Thoracic aorta (tissue), 2 donors: ENCODE data around the gene SOD1. TPM values are rescaled to one million over a fixed set of nuclear protein-coding genes. Genes with fewer than 3 reads are reported as not detected.
"Not testable (repeated sequence)": the region's sequence is repeated elsewhere in the genome, so short reads cannot be mapped to it uniquely, and the experiment has no call there.

Experiments used
- ATAC-seq: fragments of 150-250 bp; one replicate; pipeline ENCODE4 v1.8.0; 2017; ENCODE audit warnings: low read depth; ENCODE audit not compliant: insufficient number of reproducible peaks, low FRiP score
- DNase-seq: peaks from one replicate; pipeline ENCODE4 v3.0.0-alpha.2; 2020; ENCODE audit warnings: low spot score
- H3K27ac ChIP-seq, 2 donors: fragments of 200-600 bp; sonication (generic); 1 replicate in 1 of 2; 2 replicates in 1 of 2; pipeline ENCODE4 v1.5.1; 2016; ENCODE audit warnings: mild to moderate bottlenecking in 2 of 2, moderate library complexity in 2 of 2
- H3K27me3 ChIP-seq: fragments of 200-600 bp; sonication (generic); replicated peaks from 2 replicates; pipeline ENCODE4 v1.6.0; 2016; ENCODE audit warnings: mild to moderate bottlenecking; ENCODE audit not compliant: insufficient read depth
- H3K36me3 ChIP-seq: fragments of 200-600 bp; sonication (generic); one replicate; pipeline ENCODE4 v1.5.1; 2016
- H3K4me1 ChIP-seq, 2 donors: fragments of 200-600 bp; sonication (generic); 1 replicate in 1 of 2; 2 replicates in 1 of 2; pipeline versions ENCODE4 v1.5.1 to v1.6.0; 2016; ENCODE audit warnings: low read depth in 2 of 2, mild to moderate bottlenecking in 1 of 2; ENCODE audit not compliant: control insufficient read depth in 1 of 2
- H3K4me3 ChIP-seq: fragments of 200-600 bp; sonication (generic); 2 replicates; pipeline ENCODE4 v1.5.1; 2016; ENCODE audit warnings: mild to moderate bottlenecking
- H3K9me3 ChIP-seq: fragments of 200-600 bp; sonication (generic); 2 replicates; pipeline ENCODE4 v1.5.1; 2016
- CTCF ChIP-seq: fragments of 200-600 bp; sonication (generic); IDR thresholded peaks from one replicate; pipeline ENCODE4 v1.5.1; 2019; ENCODE audit warnings: antibody characterized with exemption
- total RNA-seq, 2 donors: library from RNA; depleted of rRNA; stranded (reverse); fragments of >200 nt; gene quantifications; one replicate each; pipeline versions ENCODE4 v1.1.0 to v1.2.3, GENCODE V29; 2016

Gene SOD1
- total RNA-seq, 2 donors from 2014 or later, result 111 to 215 TPM

- H3K4me3 ChIP-seq, result no peak overlapping the region
- H3K4me1 ChIP-seq, result no peaks in the 10 kb centered on the region
- no peak for ATAC-seq
- DNase-seq, result no peak
- TF ChIP-seq CTCF, result no peak
- no peaks in the 10 kb centered on the region for H3K36me3 ChIP-seq
- no peaks in the 10 kb centered on the region for H3K27me3 ChIP-seq
- H3K27ac ChIP-seq, result no peak overlapping the region
- no peaks in the 10 kb centered on the region for H3K9me3 ChIP-seq
Measured at GRCh38 chr21:31647650-31648049, 11.8 kb upstream of the SOD1 start.

- ATAC-seq (no peak), DNase-seq (no peak)
Measured at GRCh38 chr21:31650930-31651329, 8.6 kb upstream of the SOD1 start.

GRCh38 chr21:31651491-31651890 is 8.0 kb upstream of the SOD1 start:
- not testable (repeated sequence) for ATAC-seq, H3K27me3 ChIP-seq, DNase-seq, H3K27ac ChIP-seq, H3K4me3 ChIP-seq, H3K9me3 ChIP-seq, H3K4me1 ChIP-seq, H3K36me3 ChIP-seq

More at GRCh38 chr21:31650930-31651329, 8.6 kb upstream of the SOD1 start:
- Histone ChIP-seq H3K27me3 (no peaks in the 10 kb centered on the region), H3K4me1 (no peaks in the 10 kb centered on the region), H3K36me3 (no peaks in the 10 kb centered on the region), H3K4me3 (no peak overlapping the region), H3K27ac (no peak overlapping the region), H3K9me3 (no peaks in the 10 kb centered on the region)
- TF ChIP-seq CTCF, result no peak

GRCh38 chr21:31654340-31654739 is 5.2 kb upstream of the SOD1 start:
- no peak overlapping the region for H3K4me3 ChIP-seq
- no peak overlapping the region for H3K27ac ChIP-seq
- H3K36me3 ChIP-seq, result no peaks in the 10 kb centered on the region
- H3K27me3 ChIP-seq, result no peaks in the 10 kb centered on the region
- H3K4me1 ChIP-seq, result peaks cover 0 to 3% of the 10 kb centered on the region in 2 donors
- H3K9me3 ChIP-seq, result no peaks in the 10 kb centered on the region
- no peak for TF ChIP-seq CTCF
- ATAC-seq, result no peak
- no peak for DNase-seq

- not testable (repeated sequence) for DNase-seq, H3K9me3 ChIP-seq, H3K36me3 ChIP-seq, H3K27ac ChIP-seq, H3K4me1 ChIP-seq, H3K4me3 ChIP-seq, ATAC-seq, H3K27me3 ChIP-seq
Measured at GRCh38 chr21:31654821-31655580, 4.5 kb upstream of the SOD1 start.

- DNase-seq, result no peak
Measured at GRCh38 chr21:31656199-31657095, 3.0 kb upstream of the SOD1 start.

More at GRCh38 chr21:31656199-31657095, 3.0 kb upstream of the SOD1 start:
- Histone ChIP-seq H3K36me3 (no peaks in the 10 kb centered on the region), H3K4me3 (no peak overlapping the region), H3K27me3 (no peaks in the 10 kb centered on the region), H3K9me3 (no peaks in the 10 kb centered on the region), H3K27ac (no peak overlapping the region), H3K4me1 (peaks cover 4 to 12% of the 10 kb centered on the region in 2 donors)
- TF ChIP-seq CTCF, result no peak
- no peak for ATAC-seq
